Measurements from ENCODE around the gene DGKH. TPM values are rescaled to one million over a fixed set of nuclear protein-coding genes. Genes with fewer than 3 reads are reported as not detected.

The DGKH gene
- total RNA-seq, 1 experiment from 2014 or later: 3.7 TPM

DNA sequence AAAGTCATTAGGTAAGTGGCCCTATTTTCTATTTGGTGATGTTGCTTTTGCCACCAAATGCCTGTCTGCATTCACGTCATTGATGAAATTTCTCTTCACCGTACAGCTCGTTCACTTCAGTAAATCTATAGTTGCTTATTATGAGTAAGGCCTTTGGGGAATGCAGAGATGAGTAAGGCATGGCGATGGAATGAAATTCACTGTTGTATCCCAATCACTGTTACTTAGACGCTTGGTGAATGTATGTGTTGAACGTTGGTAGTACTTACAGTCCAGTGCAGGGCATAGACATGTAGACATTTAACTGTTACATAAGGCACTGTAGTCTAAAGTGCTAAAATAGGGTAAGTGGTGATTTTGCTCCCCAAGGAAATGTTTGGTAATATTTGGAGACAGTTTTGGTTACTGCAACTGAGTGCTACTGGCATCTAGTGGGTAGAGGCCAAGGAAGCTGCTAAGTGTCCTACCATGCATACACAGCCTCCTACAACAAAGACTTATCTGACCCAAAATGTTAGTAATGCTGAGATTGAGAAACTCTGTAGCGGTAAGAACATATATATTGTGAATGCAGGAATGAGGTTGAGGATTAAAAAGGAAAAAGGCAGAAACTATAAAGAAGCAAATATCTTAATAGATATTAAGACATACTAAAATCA lies 229.3 kb downstream of the DGKH start:
- H3K27me3 ChIP-seq (ENCODE audit: control insufficient read depth, insufficient read depth, low read length): no peaks in the 10 kb centered on the region
- DNase-seq: no peak
- no peak overlapping the region for H3K4me3 ChIP-seq (ENCODE audit: insufficient read depth, low read depth, low read length)
- H3K36me3 ChIP-seq (replicated peaks; ENCODE audit: control insufficient read depth, insufficient read depth, low read length): no peaks in the 10 kb centered on the region

DNA sequence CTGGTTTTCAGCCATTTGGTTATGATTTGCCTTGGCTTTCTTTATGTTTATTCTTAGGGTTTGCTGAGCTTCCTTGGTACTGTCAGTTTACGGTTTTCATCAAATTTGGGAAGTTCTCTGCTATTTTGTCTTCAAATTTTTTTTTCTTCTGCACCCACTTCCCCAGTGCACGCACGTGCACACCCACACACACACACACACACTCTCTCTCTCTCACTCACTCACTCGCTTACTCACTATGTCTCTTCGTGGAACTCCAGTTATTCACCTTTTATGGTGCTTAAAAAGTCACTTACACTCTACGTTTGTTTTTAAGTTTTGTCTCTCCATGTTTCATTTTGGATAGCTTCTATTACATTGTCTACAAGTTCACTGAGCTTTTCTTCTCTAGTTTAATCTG lies 230.6 kb downstream of the DGKH start:
- no peak for DNase-seq
- H3K4me3 ChIP-seq (ENCODE audit: insufficient read depth, low read depth, low read length): no peak overlapping the region
- no peaks in the 10 kb centered on the region for H3K36me3 ChIP-seq (replicated peaks; ENCODE audit: control insufficient read depth, insufficient read depth, low read length)
- no peaks in the 10 kb centered on the region for H3K27me3 ChIP-seq (ENCODE audit: control insufficient read depth, insufficient read depth, low read length)

DNA sequence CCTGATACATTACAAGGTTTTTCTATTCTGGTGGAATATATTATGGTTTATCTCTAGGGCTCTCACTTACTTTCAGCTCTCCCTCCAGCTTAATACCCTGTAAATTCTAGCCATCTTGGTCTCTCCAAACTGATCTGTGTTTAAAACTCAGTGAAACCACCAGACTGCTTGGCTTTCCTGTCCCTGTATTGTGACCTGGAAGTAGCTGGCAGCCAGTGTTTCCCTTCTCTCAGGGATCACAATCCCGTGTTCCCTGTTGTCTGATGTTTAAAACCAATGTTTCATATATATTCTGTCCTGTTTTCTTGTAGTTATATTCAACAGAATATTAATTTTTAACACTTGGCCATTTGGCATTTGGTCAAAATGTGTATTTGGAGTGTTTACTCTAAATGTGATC lies 231.5 kb downstream of the DGKH start:
- Histone ChIP-seq H3K36me3 (replicated peaks; ENCODE audit: control insufficient read depth, insufficient read depth, low read length) (no peaks in the 10 kb centered on the region), H3K27me3 (ENCODE audit: control insufficient read depth, insufficient read depth, low read length) (no peaks in the 10 kb centered on the region), H3K4me3 (ENCODE audit: insufficient read depth, low read depth, low read length) (no peak overlapping the region)
- DNase-seq: no peak

DNA sequence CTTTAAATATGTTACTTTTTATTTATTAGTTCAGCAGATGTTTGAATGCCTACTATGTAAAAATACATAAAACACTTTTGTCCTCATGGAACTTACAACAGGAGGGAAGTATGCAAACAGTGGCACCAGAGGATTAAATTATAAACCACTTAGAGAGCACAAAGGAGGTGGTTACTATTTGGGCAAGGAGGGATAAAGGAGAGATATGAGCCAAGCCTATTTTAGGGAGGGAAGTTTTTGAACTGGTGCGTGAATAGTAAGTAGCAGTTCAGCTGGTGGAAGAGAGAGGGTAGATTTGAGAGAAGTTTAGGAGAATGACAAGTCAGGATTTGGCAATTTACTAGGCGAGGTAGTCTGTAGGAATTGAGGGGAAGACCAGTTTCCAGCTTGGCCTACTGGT lies 232.1 kb downstream of the DGKH start:
- DNase-seq: no peak
- Histone ChIP-seq H3K27me3 (ENCODE audit: control insufficient read depth, insufficient read depth, low read length) (no peaks in the 10 kb centered on the region), H3K4me3 (ENCODE audit: insufficient read depth, low read depth, low read length) (no peak overlapping the region), H3K36me3 (replicated peaks; ENCODE audit: control insufficient read depth, insufficient read depth, low read length) (no peaks in the 10 kb centered on the region)

DNA sequence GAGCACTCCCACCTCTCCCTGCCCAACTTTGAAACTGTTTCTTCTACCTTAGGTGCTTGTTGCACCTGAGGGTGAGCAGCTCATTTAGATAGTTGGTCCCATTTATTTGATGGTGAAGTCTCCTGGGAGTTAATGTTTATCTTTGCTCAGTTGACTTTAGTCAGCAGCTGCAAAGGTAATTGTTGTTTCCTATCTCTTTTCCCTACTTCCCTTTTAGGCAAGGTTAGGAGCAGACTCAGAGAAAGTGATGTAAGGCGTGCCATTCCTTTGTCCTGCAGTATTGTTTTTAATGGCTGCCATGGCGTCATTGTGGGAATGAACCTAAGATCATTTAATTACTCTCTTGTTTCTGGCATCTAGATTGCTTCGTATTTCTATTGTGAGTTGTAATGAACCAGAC lies 235.1 kb downstream of the DGKH start:
- Histone ChIP-seq H3K27me3 (ENCODE audit: control insufficient read depth, insufficient read depth, low read length) (no peaks in the 10 kb centered on the region), H3K36me3 (replicated peaks; ENCODE audit: control insufficient read depth, insufficient read depth, low read length) (no peaks in the 10 kb centered on the region; the same call in 1 of the 2 replicates), H3K4me3 (ENCODE audit: insufficient read depth, low read depth, low read length) (no peak overlapping the region)
- DNase-seq: no peak

DNA sequence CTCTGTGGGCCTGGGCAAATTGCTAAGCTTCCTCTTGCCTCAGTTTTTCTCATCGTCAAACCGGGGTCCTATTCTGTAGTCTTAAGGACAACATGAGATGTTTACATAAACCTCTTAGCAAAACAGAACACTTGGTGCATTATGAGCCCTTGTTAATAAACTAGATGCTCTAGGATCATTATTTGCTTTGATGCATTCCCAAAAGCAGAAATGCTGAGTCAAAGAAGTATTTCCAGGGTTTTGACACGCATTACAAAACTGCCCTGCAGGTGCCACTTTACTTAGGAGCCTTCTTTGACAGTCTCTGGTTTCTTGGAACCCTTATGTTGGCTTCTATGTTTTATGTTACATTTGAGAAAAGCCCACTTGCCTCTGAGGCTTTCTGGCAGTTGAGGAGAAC lies 235.6 kb downstream of the DGKH start:
- Histone ChIP-seq H3K36me3 (replicated peaks; ENCODE audit: control insufficient read depth, insufficient read depth, low read length) (no peaks in the 10 kb centered on the region; the same call in 1 of the 2 replicates), H3K27me3 (ENCODE audit: control insufficient read depth, insufficient read depth, low read length) (no peaks in the 10 kb centered on the region), H3K4me3 (ENCODE audit: insufficient read depth, low read depth, low read length) (no peak overlapping the region)
- DNase-seq: no peak

Other genes with a start within 250 kb of the DGKH start
- 11.1 and 15.2 TPM in 2 replicates for gene VWA8, start 87.5 kb upstream of the DGKH start, total RNA-seq (2014; rRNA removed; shearing (Covaris generic))
- 7.2 and 9.9 TPM in 2 replicates for gene AKAP11, start 223.5 kb downstream of the DGKH start, total RNA-seq (2014; rRNA removed; shearing (Covaris generic))